H1 (cell line): ENCODE measurements around the gene ANO9. TPM values are rescaled to one million over a fixed set of nuclear protein-coding genes. Genes with fewer than 3 reads are reported as not detected.

Source experiments
- BACH1 ChIP-seq: IDR thresholded peaks from 2 replicates; pipeline ENCODE4 v1.6.1; 2012; ENCODE audit warnings: low read length, improper control_type of control experiment
- EP300 ChIP-seq, 2 experiments: IDR thresholded peaks; 1 replicate in 1 of 2; 2 replicates in 1 of 2; pipeline ENCODE4 v1.6.1; 2011 to 2012; ENCODE audit warnings: low read depth in 2 of 2, low read length in 2 of 2, mild to moderate bottlenecking in 2 of 2, borderline replicate concordance in 1 of 2, inconsistent platforms in 1 of 2, moderate library complexity in 1 of 2
- POU5F1 ChIP-seq: IDR thresholded peaks from 2 replicates; pipeline ENCODE4 v1.6.1; 2011; ENCODE audit warnings: low read depth, mild to moderate bottlenecking, low read length, moderate library complexity
- SP4 ChIP-seq: IDR thresholded peaks from 2 replicates; pipeline ENCODE4 v1.6.1; 2012; ENCODE audit warnings: low read length, inconsistent platforms
- TBP ChIP-seq: IDR thresholded peaks from 2 replicates; pipeline ENCODE4 v1.6.1; 2011; ENCODE audit warnings: low read depth, low read length, improper control_type of control experiment
- polyA plus RNA-seq, 7 experiments: library from polyadenylated mRNA; depleted of rRNA in 3 of 7; stranded (reverse) in 5 of 7; unstranded in 2 of 7; fragments of >200 nt in 5 of 7; fragments of 200-250 nt in 2 of 7; gene quantifications; 1 replicate in 5 of 7; 2 replicates in 1 of 7; 4 replicates in 1 of 7; pipeline versions ENCODE4 v1.2.1 to v1.2.3, GENCODE V29; 2011 to 2013; ENCODE audit warnings: missing spikeins in 2 of 7, mixed read lengths in 2 of 7
- small RNA-seq: library from polyadenylated mRNA; stranded (forward); fragments of <200 nt; extraction: miRNeasy Mini kit (QIAGEN cat#:217004); gene quantifications from one replicate; pipeline ENCODE3, GENCODE V24; 2013; ENCODE audit not compliant: insufficient read depth
- total RNA-seq: library from RNA; stranded (reverse); fragmentation: NEBNext Ultra II Directional; extraction: Animal tissue kit (Norgen Biotek cat#: 25700); gene quantifications from 2 replicates; pipeline ENCODE4 v1.2.1, GENCODE V29; 2021
- TF ChIP-seq, protein P1 (sequence below): IDR thresholded peaks from 2 replicates; pipeline ENCODE4 v1.6.1; 2012; ENCODE audit warnings: low read length, inconsistent platforms

Gene ANO9
- total and polyA plus RNA-seq, 2 of the 8 experiments (the other 6 are each of a cell fraction or from before 2014, with no cell fraction given), result 20.0 to 20.7 TPM

DNA sequence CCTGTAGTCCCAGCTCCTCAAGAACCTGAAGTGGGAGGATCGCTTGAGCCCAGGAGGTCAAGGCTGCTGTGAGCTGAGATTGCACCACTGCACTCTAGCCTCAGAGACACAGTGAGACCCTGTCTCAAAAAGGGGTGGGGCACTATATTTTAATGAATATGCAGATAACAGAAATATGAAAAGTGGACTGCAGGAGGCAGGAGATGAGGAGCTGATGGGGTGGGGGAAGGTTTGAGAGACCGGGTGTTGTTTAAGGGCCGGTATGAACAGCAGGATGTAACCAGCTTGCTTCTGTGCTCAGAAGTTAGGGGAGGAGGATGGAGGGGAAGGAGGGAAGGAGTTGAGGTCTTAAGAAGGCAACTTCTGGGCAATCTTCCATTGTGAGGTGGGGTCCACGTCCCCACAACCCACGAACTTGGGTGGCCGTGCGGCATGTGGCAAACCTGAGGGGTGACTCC is 73.8 kb downstream of the ANO9 start (continued):
- TF ChIP-seq EP300 (IDR thresholded peaks at IDR 0.05; ENCODE audit: borderline replicate concordance in 1 of 2, low read depth in 2 of 2, low read length in 2 of 2), result no peak
- TF ChIP-seq, protein P1, sequence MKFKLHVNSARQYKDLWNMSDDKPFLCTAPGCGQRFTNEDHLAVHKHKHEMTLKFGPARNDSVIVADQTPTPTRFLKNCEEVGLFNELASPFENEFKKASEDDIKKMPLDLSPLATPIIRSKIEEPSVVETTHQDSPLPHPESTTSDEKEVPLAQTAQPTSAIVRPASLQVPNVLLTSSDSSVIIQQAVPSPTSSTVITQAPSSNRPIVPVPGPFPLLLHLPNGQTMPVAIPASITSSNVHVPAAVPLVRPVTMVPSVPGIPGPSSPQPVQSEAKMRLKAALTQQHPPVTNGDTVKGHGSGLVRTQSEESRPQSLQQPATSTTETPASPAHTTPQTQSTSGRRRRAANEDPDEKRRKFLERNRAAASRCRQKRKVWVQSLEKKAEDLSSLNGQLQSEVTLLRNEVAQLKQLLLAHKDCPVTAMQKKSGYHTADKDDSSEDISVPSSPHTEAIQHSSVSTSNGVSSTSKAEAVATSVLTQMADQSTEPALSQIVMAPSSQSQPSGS, result no peak
- TF ChIP-seq BACH1, result no peak
- no peak for TF ChIP-seq POU5F1
- peak; percentile 30; the same call in 1 of the 2 replicates for TF ChIP-seq SP4
- no peak for TF ChIP-seq TBP

Small RNA genes within 50 kb of the gene (small RNA-seq; reads per million reads assigned to genes)
- gene RN7SL838P, result not detected

Other genes starting within 250 kb of the ANO9 start
- gene SCGB1C1, start 248.9 kb downstream of the ANO9 start, total RNA-seq, result not detected in 2 replicates
- gene SCGB1C1, start 248.9 kb downstream of the ANO9 start, polyA plus RNA-seq (2011; rRNA removed), result not detected in 2 replicates
- gene BET1L, start 234.6 kb downstream of the ANO9 start, total RNA-seq, result 37.9 and 40.2 TPM in 2 replicates
- 61.9 and 71.1 TPM in 2 replicates for gene BET1L, start 234.6 kb downstream of the ANO9 start, polyA plus RNA-seq (2011; rRNA removed)
- gene RIC8A, start 234.3 kb downstream of the ANO9 start, total RNA-seq, result 67.0 and 76.7 TPM in 2 replicates
- gene RIC8A, start 234.3 kb downstream of the ANO9 start, polyA plus RNA-seq (2011; rRNA removed), result 105 and 123 TPM in 2 replicates
- 14.3 and 14.6 TPM in 2 replicates for gene SIRT3, start 205.7 kb downstream of the ANO9 start, total RNA-seq
- 21.6 and 25.5 TPM in 2 replicates for gene SIRT3, start 205.7 kb downstream of the ANO9 start, polyA plus RNA-seq (2011; rRNA removed)
- gene PSMD13, start 205.0 kb downstream of the ANO9 start, total RNA-seq, result 136 and 141 TPM in 2 replicates
- 121 and 130 TPM in 2 replicates for gene PSMD13, start 205.0 kb downstream of the ANO9 start, polyA plus RNA-seq (2011; rRNA removed)
- gene NLRP6, start 163.6 kb downstream of the ANO9 start, total RNA-seq, result not detected in 2 replicates
- 0.06 TPM in 1 of 2 replicates, not detected in the other for gene NLRP6, start 163.6 kb downstream of the ANO9 start, polyA plus RNA-seq (2011; rRNA removed)
- 52.9 and 60.7 TPM in 2 replicates for gene PGGHG, start 152.9 kb downstream of the ANO9 start, total RNA-seq
- 34.8 and 61.4 TPM in 2 replicates for gene PGGHG, start 152.9 kb downstream of the ANO9 start, polyA plus RNA-seq (2011; rRNA removed)
- gene IFITM5, start 142.5 kb downstream of the ANO9 start, total RNA-seq, result not detected in 2 replicates
- 0.50 TPM in 1 of 2 replicates, not detected in the other for gene IFITM5, start 142.5 kb downstream of the ANO9 start, polyA plus RNA-seq (2011; rRNA removed)
- 363 and 399 TPM in 2 replicates for gene IFITM2, start 134.2 kb downstream of the ANO9 start, total RNA-seq
- gene IFITM2, start 134.2 kb downstream of the ANO9 start, polyA plus RNA-seq (2011; rRNA removed), result 764 and 902 TPM in 2 replicates
- 394 and 417 TPM in 2 replicates for gene IFITM1, start 128.0 kb downstream of the ANO9 start, total RNA-seq
- 1,464 and 1,887 TPM in 2 replicates for gene IFITM1, start 128.0 kb downstream of the ANO9 start, polyA plus RNA-seq (2011; rRNA removed)
- gene IFITM3, start 121.2 kb downstream of the ANO9 start, total RNA-seq, result 230 and 238 TPM in 2 replicates
- gene IFITM3, start 121.2 kb downstream of the ANO9 start, polyA plus RNA-seq (2011; rRNA removed), result 666 and 779 TPM in 2 replicates
- gene B4GALNT4, start 72.5 kb downstream of the ANO9 start, total RNA-seq, result 76.3 and 89.0 TPM in 2 replicates
- gene B4GALNT4, start 72.5 kb downstream of the ANO9 start, polyA plus RNA-seq (2011; rRNA removed), result 40.9 and 69.4 TPM in 2 replicates
- gene PKP3, start 47.8 kb downstream of the ANO9 start, total RNA-seq, result 28.5 and 28.7 TPM in 2 replicates
- gene PKP3, start 47.8 kb downstream of the ANO9 start, polyA plus RNA-seq (2011; rRNA removed), result 16.7 and 28.0 TPM in 2 replicates
- 66.3 and 68.9 TPM in 2 replicates for gene SIGIRR, start 27.0 kb downstream of the ANO9 start, total RNA-seq
- 55.2 and 94.2 TPM in 2 replicates for gene SIGIRR, start 27.0 kb downstream of the ANO9 start, polyA plus RNA-seq (2011; rRNA removed)
- gene PTDSS2, start 8.3 kb upstream of the ANO9 start, total RNA-seq, result 48.7 and 52.4 TPM in 2 replicates
- gene PTDSS2, start 8.3 kb upstream of the ANO9 start, polyA plus RNA-seq (2011; rRNA removed), result 68.2 and 108 TPM in 2 replicates
- 49.8 and 53.4 TPM in 2 replicates for gene RNH1, start 65.2 kb upstream of the ANO9 start, total RNA-seq
- 48.7 and 86.4 TPM in 2 replicates for gene RNH1, start 65.2 kb upstream of the ANO9 start, polyA plus RNA-seq (2011; rRNA removed)
- 54.7 and 60.9 TPM in 2 replicates for gene HRAS, start 93.6 kb upstream of the ANO9 start, total RNA-seq
- 44.3 and 63.4 TPM in 2 replicates for gene HRAS, start 93.6 kb upstream of the ANO9 start, polyA plus RNA-seq (2011; rRNA removed)
- gene LRRC56, start 95.5 kb upstream of the ANO9 start, total RNA-seq, result 1.9 and 2.1 TPM in 2 replicates
- 0.94 and 1.6 TPM in 2 replicates for gene LRRC56, start 95.5 kb upstream of the ANO9 start, polyA plus RNA-seq (2011; rRNA removed)
- gene LMNTD2, start 118.7 kb upstream of the ANO9 start, total RNA-seq, result 2.6 and 3.1 TPM in 2 replicates
- 1.6 and 3.6 TPM in 2 replicates for gene LMNTD2, start 118.7 kb upstream of the ANO9 start, polyA plus RNA-seq (2011; rRNA removed)
- gene RASSF7, start 119.0 kb upstream of the ANO9 start, total RNA-seq, result 20.6 and 22.3 TPM in 2 replicates
- 43.9 and 60.6 TPM in 2 replicates for gene RASSF7, start 119.0 kb upstream of the ANO9 start, polyA plus RNA-seq (2011; rRNA removed)
- 37.3 and 39.8 TPM in 2 replicates for gene PHRF1, start 134.5 kb upstream of the ANO9 start, total RNA-seq
- gene PHRF1, start 134.5 kb upstream of the ANO9 start, polyA plus RNA-seq (2011; rRNA removed), result 13.4 and 21.8 TPM in 2 replicates
- gene IRF7, start 173.9 kb upstream of the ANO9 start, total RNA-seq, result 9.4 and 9.6 TPM in 2 replicates
- gene IRF7, start 173.9 kb upstream of the ANO9 start, polyA plus RNA-seq (2011; rRNA removed), result 9.1 and 12.8 TPM in 2 replicates
- 0.11 TPM in 1 of 2 replicates, not detected in the other for gene CDHR5, start 182.9 kb upstream of the ANO9 start, total RNA-seq
- 0.02 TPM in 1 of 2 replicates, not detected in the other for gene CDHR5, start 182.9 kb upstream of the ANO9 start, polyA plus RNA-seq (2011; rRNA removed)
- gene SCT, start 185.2 kb upstream of the ANO9 start, total RNA-seq, result 2.0 and 2.2 TPM in 2 replicates
- 1.7 and 3.7 TPM in 2 replicates for gene SCT, start 185.2 kb upstream of the ANO9 start, polyA plus RNA-seq (2011; rRNA removed)
- gene DRD4, start 195.3 kb upstream of the ANO9 start, total RNA-seq, result 3.3 and 3.4 TPM in 2 replicates
- gene DRD4, start 195.3 kb upstream of the ANO9 start, polyA plus RNA-seq (2011; rRNA removed), result 4.9 and 9.7 TPM in 2 replicates